ENCODE measurements around the gene FMNL2.

GRCh38 chr2:152454960-152455359 is 120.0 kb downstream of the FMNL2 start:
- TF ChIP-seq CTCF (conservative IDR thresholded peaks at IDR 0.05; ENCODE audit: low read depth, low read length) (no peak), RFX5 (IDR thresholded peaks at IDR 0.05; ENCODE audit: low read depth, low read length) (no peak), USF2 (IDR thresholded peaks at IDR 0.05; ENCODE audit: low read depth, low read length) (no peak), CHD1 (IDR thresholded peaks at IDR 0.05; ENCODE audit: low read depth, low read length) (no peak), POLR2A (IDR thresholded peaks at IDR 0.05; ENCODE audit: low read depth, low read length) (no peak)

Data from IMR-90 (cell line).